Psoas muscle (tissue), 8 donors: Measurements from ENCODE around the gene CENPF. TPM values are rescaled to one million over a fixed set of nuclear protein-coding genes. Genes with fewer than 3 reads are reported as not detected.

Experiments
- ATAC-seq, 4 donors: fragments of 200-7000 bp; cut with Tn5 transposase; one replicate each; pipeline ENCODE4 v1.9.1; 2020; ENCODE audit warnings: moderate library complexity in 3 of 4, mild to moderate bottlenecking in 2 of 4
- DNase-seq, 2 donors: peaks; one replicate each; pipeline ENCODE4 v3.0.0-alpha.2; 2020
- H3K27ac ChIP-seq: fragments of 200-600 bp; one replicate; pipeline ENCODE4 v1.8.0; 2022
- H3K27me3 ChIP-seq, 3 donors: fragments of 200-600 bp in 1 of 3; one replicate each; pipeline versions ENCODE4 v1.6.1 to v1.8.0; 2013 to 2022; ENCODE audit warnings: low read length in 2 of 3, mild to moderate bottlenecking in 2 of 3, moderate library complexity in 1 of 3; ENCODE audit not compliant: insufficient read depth in 3 of 3
- H3K36me3 ChIP-seq, 2 donors: fragments of 200-600 bp in 1 of 2; one replicate each; pipeline versions ENCODE4 v1.6.1 to v1.8.0; 2013 to 2022; ENCODE audit warnings: low read depth in 1 of 2, mild to moderate bottlenecking in 1 of 2, moderate library complexity in 1 of 2; ENCODE audit not compliant: insufficient read depth in 1 of 2
- H3K4me1 ChIP-seq: fragments of 200-600 bp; one replicate; pipeline ENCODE4 v1.8.0; 2022
- H3K4me3 ChIP-seq: fragments of 200-600 bp; one replicate; pipeline ENCODE4 v1.8.0; 2022; ENCODE audit warnings: mild to moderate bottlenecking
- H3K9me3 ChIP-seq: fragments of 200-600 bp; one replicate; pipeline ENCODE4 v1.8.0; 2022
- CTCF ChIP-seq: fragments of 200-600 bp; IDR thresholded peaks from one replicate; pipeline ENCODE4 v1.8.0; 2022; ENCODE audit warnings: antibody characterized with exemption
- WGBS, 3 donors: extraction: QIAGEN DNeasy Blood & Tissue Kit; methylation state at CpG; one replicate each; pipeline versions ENCODE4 v1.1.6 to v1.1.7; 2013; 5-methylcytosine and 5-hydroxymethylcytosine counted together
- intact Hi-C, 2 donors: fragments of 100-400 bp; cut with DNase I; formaldehyde crosslinking; loops; one replicate each; pipeline versions ENCODE4 v1.11.0 to v1.14.2; 2022
- polyA plus RNA-seq, 3 donors: library from polyadenylated mRNA; stranded (reverse); fragments of 200-250 nt; gene quantifications; one replicate each; pipeline ENCODE4 v1.2.3, GENCODE V29; 2013
- total RNA-seq, 4 donors: library from RNA; stranded (reverse); fragmentation: NEBNext Ultra II Directional in 2 of 4; extraction: Animal tissue kit (Norgen Biotek cat#: 25700) in 2 of 4; gene quantifications; one replicate each; pipeline versions ENCODE4 v1.2.1 to v1.2.4, GENCODE V29; 2021 to 2023
- donor health status: healthy with polysubstance abuse.
- donor health status: DM: no; HTN: no; CAD: no; lungs with moderate emphysema.
- donor health status: Bipolar disorder and iron deficiency.
- donor health status: healthy.
- donor health status: DM: yes; HTN: yes; CAD: no.
- donor health status: DM: no; HTN: no; CAD: no.
- donor health status: DM: no; HTN: no; CAD: no.
- donor health status: DM: yes; HTN: yes; CAD: no.

Gene CENPF
- total and polyA plus RNA-seq, 7 donors, result 0.04 to 1.2 (median 0.57) TPM

DNA sequence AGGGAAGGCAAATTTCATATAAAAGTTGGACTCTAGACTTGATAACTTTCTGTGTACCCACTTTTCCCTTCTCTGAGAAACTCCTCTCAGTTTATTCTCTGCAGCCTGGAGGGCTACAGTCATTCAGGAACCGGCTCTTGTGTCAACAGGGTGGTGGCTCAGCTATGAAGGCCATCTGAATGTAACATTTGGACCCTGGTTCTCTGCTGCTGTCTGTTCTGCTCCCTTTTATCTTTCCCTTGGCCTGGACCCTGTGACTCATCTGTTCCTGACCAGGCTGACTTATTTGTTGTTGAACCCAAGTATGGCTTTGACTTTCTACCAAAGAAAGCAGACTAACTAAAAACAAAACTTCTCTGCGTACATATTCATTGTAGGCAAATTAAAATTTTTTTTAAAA lies 75.4 kb downstream of the CENPF start:
- no peak for TF ChIP-seq CTCF
- DNase-seq (no peak), ATAC-seq (no peak)
- WGBS, 3 donors, result 92 to 95% (median 94%) methylated on average over 2 of the region's 2 CpGs
- Histone ChIP-seq H3K27me3 (no peaks in the 10 kb centered on the region), H3K9me3 (no peaks in the 10 kb centered on the region), H3K4me1 (no peaks in the 10 kb centered on the region), H3K27ac (no peak overlapping the region), H3K4me3 (no peak overlapping the region), H3K36me3 (no peaks in the 10 kb centered on the region)
- intact Hi-C loops, result no loop called here

- no peaks in the 10 kb centered on the region for H3K9me3 ChIP-seq
- ATAC-seq, result no peak
- no peak for TF ChIP-seq CTCF
- peaks cover 0 to 4% (median 0%) of the 10 kb centered on the region in 3 donors for H3K27me3 ChIP-seq
- no peak for DNase-seq
- no peak overlapping the region for H3K27ac ChIP-seq
- 71 to 73% (median 73%) methylated on average over 3 of the region's 3 CpGs for WGBS, 3 donors
- H3K36me3 ChIP-seq, result no peaks in the 10 kb centered on the region
- H3K4me1 ChIP-seq, result no peaks in the 10 kb centered on the region
- intact Hi-C loops, result no loop called here
- H3K4me3 ChIP-seq, result no peak overlapping the region
Measured at GRCh38 chr1:214683621-214684020, 80.6 kb downstream of the CENPF start.

DNA sequence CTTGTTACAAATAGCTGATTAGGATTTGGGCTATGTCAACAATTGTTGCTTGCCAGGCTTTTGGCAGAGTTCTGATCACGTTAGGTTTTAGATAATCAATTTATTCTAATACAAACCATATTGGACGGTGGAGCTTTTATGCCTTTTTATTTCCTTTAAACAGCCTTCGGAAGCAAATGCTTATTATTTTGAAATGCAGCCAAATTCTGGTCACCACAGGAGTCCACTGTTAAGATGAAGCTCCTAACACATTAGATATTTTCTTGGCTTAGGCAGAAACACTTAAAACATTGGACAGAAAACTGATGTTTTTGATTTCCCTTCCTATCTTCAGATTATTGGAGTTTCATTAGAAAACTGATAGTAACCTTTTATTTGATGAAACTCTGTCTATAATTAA lies 82.9 kb downstream of the CENPF start:
- Histone ChIP-seq H3K9me3 (no peaks in the 10 kb centered on the region), H3K36me3 (no peaks in the 10 kb centered on the region), H3K27ac (no peak overlapping the region), H3K4me3 (no peak overlapping the region), H3K27me3 (peaks cover 0 to 4% (median 0%) of the 10 kb centered on the region in 3 donors), H3K4me1 (no peaks in the 10 kb centered on the region)
- TF ChIP-seq CTCF, result no peak
- ATAC-seq, result no peak
- 10 to 12% (median 11%) methylated on average over 3 of the region's 3 CpGs for WGBS, 3 donors
- no peak for DNase-seq
- intact Hi-C loops, result no loop called here

DNA sequence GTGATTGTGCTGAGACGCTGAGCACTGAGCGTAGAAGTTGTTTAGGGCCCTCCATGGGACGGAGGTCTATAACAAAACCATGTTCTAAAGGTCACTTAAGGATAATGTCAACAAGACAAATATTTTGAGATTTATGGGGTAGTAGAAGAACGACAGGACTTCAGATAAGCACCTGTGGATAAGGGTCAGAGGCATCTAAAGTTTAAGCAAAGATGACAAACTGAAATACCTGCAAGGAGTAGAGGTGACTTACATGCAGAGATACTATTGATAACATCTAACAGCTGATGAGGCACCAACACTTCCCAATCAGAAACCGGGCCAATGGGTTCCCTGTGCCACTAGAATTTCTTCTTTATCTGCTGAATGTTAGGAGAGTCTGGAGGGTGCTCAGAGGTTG lies 83.5 kb downstream of the CENPF start:
- ATAC-seq (no peak), DNase-seq (no peak)
- H3K27ac ChIP-seq, result no peak overlapping the region
- no peaks in the 10 kb centered on the region for H3K4me1 ChIP-seq
- intact Hi-C loops, result no loop called here
- TF ChIP-seq CTCF, result no peak
- 79 to 87% (median 84%) methylated on average over 5 of the region's 5 CpGs for WGBS, 3 donors
- H3K27me3 ChIP-seq, result peaks cover 0 to 4% (median 0%) of the 10 kb centered on the region in 3 donors
- H3K9me3 ChIP-seq, result no peaks in the 10 kb centered on the region
- no peaks in the 10 kb centered on the region for H3K36me3 ChIP-seq
- H3K4me3 ChIP-seq, result no peak overlapping the region

DNA sequence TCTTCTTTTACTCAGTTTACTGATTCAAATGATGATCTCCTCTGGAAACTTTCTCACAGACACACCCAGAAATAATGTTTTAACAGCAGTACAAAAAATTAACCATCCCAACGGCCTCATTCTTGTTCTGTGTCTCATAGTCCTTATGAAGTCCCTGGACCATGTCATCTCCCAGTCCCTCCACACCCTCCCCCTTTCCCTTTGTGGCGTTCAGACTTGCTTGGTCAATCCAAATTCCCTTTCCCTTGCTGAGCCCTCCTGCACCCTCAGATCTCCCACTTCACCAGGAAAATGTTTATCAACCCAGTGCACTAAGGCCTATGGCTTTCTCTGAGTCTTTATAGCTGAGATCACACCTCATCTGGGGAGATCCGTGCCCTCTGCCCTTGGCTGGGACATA lies 85.9 kb downstream of the CENPF start:
- Histone ChIP-seq H3K36me3 (no peaks in the 10 kb centered on the region), H3K9me3 (no peaks in the 10 kb centered on the region), H3K4me1 (no peaks in the 10 kb centered on the region), H3K4me3 (no peak overlapping the region), H3K27me3 (peaks cover 0 to 3% (median 0%) of the 10 kb centered on the region in 3 donors), H3K27ac (no peak overlapping the region)
- DNase-seq (no peak), ATAC-seq (no peak)
- no peak for TF ChIP-seq CTCF
- intact Hi-C loops, result no loop called here
- 66 to 72% (median 69%) methylated on average over 3 of the region's 3 CpGs for WGBS, 3 donors
